Mammary epithelial cell (primary cell): ENCODE data around the gene ZNF584.

Experiments
- CTCF ChIP-seq, 2 donors: IDR thresholded peaks in 1 of 2; conservative IDR thresholded peaks in 1 of 2; 2 replicates each; pipeline ENCODE4 v1.5.1; 2011 to 2012; ENCODE audit warnings: inconsistent platforms in 2 of 2, low read length in 2 of 2, mild to moderate bottlenecking in 2 of 2, control low read depth in 1 of 2, low read depth in 1 of 2; ENCODE audit not compliant: insufficient read depth in 1 of 2; ENCODE audit errors: extremely low read depth in 1 of 2
- EZH2 ChIP-seq: IDR thresholded peaks from 2 replicates; pipeline ENCODE4 v1.6.1; 2012; ENCODE audit warnings: low read length, inconsistent platforms, borderline replicate concordance

GRCh38 chr19:58451358-58452101 lies 43.1 kb downstream of the ZNF584 start, which contains the start of gene ZNF324B:
- TF ChIP-seq CTCF (conservative IDR thresholded peaks at IDR 0.05 in 1 of 2, IDR thresholded peaks at IDR 0.05 in 1 of 2; ENCODE audit: extremely low read depth in 1 of 2, insufficient read depth in 1 of 2, low read depth in 1 of 2, low read length in 2 of 2) (no peak), EZH2 (no peak)
